ENCODE data around the gene SPAG5.

DNA sequence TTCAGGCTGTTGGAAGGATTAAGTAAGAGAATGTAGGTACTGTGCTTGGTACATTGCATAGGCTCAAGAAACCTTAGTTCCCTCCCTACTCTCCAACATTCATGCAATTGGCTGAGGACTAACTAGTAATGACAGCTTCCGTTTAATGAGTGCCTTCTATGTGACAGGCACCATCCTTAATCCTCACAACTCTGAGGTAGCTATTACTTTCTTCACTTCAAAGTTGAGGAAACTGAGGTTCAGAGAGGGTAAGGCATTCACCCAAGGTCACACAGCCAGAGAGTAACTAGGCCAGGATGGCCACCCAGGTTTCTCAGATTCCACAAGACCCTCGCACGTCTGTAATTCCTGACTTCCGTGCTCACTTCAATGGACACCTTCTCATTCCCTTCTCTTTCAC, 68.6 kb downstream of the SPAG5 start:
- TF ChIP-seq, protein P1, sequence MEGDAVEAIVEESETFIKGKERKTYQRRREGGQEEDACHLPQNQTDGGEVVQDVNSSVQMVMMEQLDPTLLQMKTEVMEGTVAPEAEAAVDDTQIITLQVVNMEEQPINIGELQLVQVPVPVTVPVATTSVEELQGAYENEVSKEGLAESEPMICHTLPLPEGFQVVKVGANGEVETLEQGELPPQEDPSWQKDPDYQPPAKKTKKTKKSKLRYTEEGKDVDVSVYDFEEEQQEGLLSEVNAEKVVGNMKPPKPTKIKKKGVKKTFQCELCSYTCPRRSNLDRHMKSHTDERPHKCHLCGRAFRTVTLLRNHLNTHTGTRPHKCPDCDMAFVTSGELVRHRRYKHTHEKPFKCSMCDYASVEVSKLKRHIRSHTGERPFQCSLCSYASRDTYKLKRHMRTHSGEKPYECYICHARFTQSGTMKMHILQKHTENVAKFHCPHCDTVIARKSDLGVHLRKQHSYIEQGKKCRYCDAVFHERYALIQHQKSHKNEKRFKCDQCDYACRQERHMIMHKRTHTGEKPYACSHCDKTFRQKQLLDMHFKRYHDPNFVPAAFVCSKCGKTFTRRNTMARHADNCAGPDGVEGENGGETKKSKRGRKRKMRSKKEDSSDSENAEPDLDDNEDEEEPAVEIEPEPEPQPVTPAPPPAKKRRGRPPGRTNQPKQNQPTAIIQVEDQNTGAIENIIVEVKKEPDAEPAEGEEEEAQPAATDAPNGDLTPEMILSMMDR (conservative IDR thresholded peaks at IDR 0.05), result no peak
- no peak for TF ChIP-seq ZFX (IDR thresholded peaks at IDR 0.05)
